ENCODE data around the gene SPATA20. TPM values are rescaled to one million over a fixed set of nuclear protein-coding genes. Genes with fewer than 3 reads are reported as not detected.

SPATA20 gene
- total and polyA plus RNA-seq, 8 donors: 26.9 to 80.8 (median 39.0) TPM

DNA sequence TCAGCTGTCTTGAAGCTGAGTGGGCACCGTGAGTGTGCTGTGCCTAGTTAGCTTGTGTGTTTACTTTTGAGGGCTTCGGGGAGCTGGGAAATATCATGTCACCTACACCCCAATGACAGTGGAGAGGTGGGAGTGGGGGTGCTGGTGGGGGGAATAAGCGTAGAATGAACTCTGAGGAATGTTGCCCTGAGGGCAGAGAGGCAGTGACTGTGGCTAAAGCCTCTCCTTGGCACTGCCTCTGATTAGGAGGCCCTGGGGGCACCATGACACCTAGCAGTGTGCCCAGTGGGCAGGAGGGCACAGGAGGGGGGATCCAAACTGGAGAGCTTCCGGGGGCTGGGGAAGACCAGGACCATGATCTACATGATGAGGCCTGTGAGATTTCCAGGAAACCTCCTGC is 38.4 kb downstream of the SPATA20 start:
- TF ChIP-seq, protein P1, sequence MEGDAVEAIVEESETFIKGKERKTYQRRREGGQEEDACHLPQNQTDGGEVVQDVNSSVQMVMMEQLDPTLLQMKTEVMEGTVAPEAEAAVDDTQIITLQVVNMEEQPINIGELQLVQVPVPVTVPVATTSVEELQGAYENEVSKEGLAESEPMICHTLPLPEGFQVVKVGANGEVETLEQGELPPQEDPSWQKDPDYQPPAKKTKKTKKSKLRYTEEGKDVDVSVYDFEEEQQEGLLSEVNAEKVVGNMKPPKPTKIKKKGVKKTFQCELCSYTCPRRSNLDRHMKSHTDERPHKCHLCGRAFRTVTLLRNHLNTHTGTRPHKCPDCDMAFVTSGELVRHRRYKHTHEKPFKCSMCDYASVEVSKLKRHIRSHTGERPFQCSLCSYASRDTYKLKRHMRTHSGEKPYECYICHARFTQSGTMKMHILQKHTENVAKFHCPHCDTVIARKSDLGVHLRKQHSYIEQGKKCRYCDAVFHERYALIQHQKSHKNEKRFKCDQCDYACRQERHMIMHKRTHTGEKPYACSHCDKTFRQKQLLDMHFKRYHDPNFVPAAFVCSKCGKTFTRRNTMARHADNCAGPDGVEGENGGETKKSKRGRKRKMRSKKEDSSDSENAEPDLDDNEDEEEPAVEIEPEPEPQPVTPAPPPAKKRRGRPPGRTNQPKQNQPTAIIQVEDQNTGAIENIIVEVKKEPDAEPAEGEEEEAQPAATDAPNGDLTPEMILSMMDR (IDR thresholded peaks at IDR 0.05): no peak
- no peak overlapping the region for H3K4me3 ChIP-seq
- H3K9me3 ChIP-seq: no peaks in the 10 kb centered on the region
- FAIRE-seq: no peak
- intact Hi-C loops (cut with DNase I): no loop called here
- no peak for ATAC-seq
- DNase-seq: no peak
- WGBS, 2 donors: 75 to 93% methylated on average over 4 of the region's 4 CpGs
- H3K36me3 ChIP-seq: no peaks in the 10 kb centered on the region
- H3K4me1 ChIP-seq: no peaks in the 10 kb centered on the region
- no peak overlapping the region for H3K27ac ChIP-seq
- no peaks in the 10 kb centered on the region for H3K27me3 ChIP-seq

GRCh38 chr17:50585891-50586290 is 38.9 kb downstream of the SPATA20 start:
- Histone ChIP-seq H3K27me3 (no peaks in the 10 kb centered on the region), H3K36me3 (no peaks in the 10 kb centered on the region), H3K9me3 (no peaks in the 10 kb centered on the region), H3K27ac (no peak overlapping the region), H3K4me3 (no peak overlapping the region), H3K4me1 (no peaks in the 10 kb centered on the region)
- no peak for FAIRE-seq
- TF ChIP-seq, protein P1 (IDR thresholded peaks at IDR 0.05): no peak
- intact Hi-C loops (cut with DNase I): no loop called here
- 79 to 87% methylated on average over 7 to 8 of the region's 8 CpGs for WGBS, 2 donors
- no peak for ATAC-seq
- no peak for DNase-seq

GRCh38 chr17:50586421-50587247 is 39.7 kb downstream of the SPATA20 start:
- TF ChIP-seq, protein P1 (IDR thresholded peaks at IDR 0.05): no peak
- intact Hi-C loops (cut with DNase I): no loop called here
- DNase-seq: no peak
- H3K4me3 ChIP-seq: no peak overlapping the region
- H3K27me3 ChIP-seq: no peaks in the 10 kb centered on the region
- ATAC-seq: no peak
- WGBS, 2 donors: 87 to 88% methylated on average over 9 of the region's 9 CpGs
- H3K36me3 ChIP-seq: no peaks in the 10 kb centered on the region
- no peaks in the 10 kb centered on the region for H3K9me3 ChIP-seq
- no peaks in the 10 kb centered on the region for H3K4me1 ChIP-seq
- no peak overlapping the region for H3K27ac ChIP-seq
- FAIRE-seq: no peak

- Histone ChIP-seq H3K4me3 (no peak overlapping the region), H3K27ac (no peak overlapping the region), H3K9me3 (no peaks in the 10 kb centered on the region), H3K36me3 (no peaks in the 10 kb centered on the region), H3K4me1 (no peaks in the 10 kb centered on the region), H3K27me3 (no peaks in the 10 kb centered on the region)
- intact Hi-C loops (cut with DNase I): no loop called here
- FAIRE-seq (no peak), DNase-seq (no peak), ATAC-seq (no peak)
- 85% methylated on average over 9 of the region's 9 CpGs for WGBS, 2 donors
- TF ChIP-seq, protein P1 (IDR thresholded peaks at IDR 0.05): no peak
Observed at GRCh38 chr17:50587571-50587970, 40.6 kb downstream of the SPATA20 start.

- TF ChIP-seq, protein P1 (IDR thresholded peaks at IDR 0.05): no peak
- FAIRE-seq (no peak), DNase-seq (peak in 1 of 6 donors; percentile 26), ATAC-seq (peak in 1 of 4 donors; percentile 8)
- Histone ChIP-seq H3K4me3 (no peak overlapping the region), H3K27me3 (no peaks in the 10 kb centered on the region), H3K9me3 (no peaks in the 10 kb centered on the region), H3K27ac (no peak overlapping the region), H3K36me3 (no peaks in the 10 kb centered on the region), H3K4me1 (no peaks in the 10 kb centered on the region)
- intact Hi-C loops (cut with DNase I): no loop called here
- 59 to 60% methylated on average over 18 of the region's 18 CpGs for WGBS, 2 donors
Observed at GRCh38 chr17:50588391-50589049, 41.5 kb downstream of the SPATA20 start.

Data from pancreas (tissue), 10 donors.